NCI-H128 (cell line): ENCODE results near the gene NUP50.

Experiments used
- DNase-seq: peaks from one replicate; lab custom pipeline; 2025; ENCODE audit not compliant: unreplicated experiment; lab: John Stamatoyannopoulos, UW

NUP50 gene

DNA sequence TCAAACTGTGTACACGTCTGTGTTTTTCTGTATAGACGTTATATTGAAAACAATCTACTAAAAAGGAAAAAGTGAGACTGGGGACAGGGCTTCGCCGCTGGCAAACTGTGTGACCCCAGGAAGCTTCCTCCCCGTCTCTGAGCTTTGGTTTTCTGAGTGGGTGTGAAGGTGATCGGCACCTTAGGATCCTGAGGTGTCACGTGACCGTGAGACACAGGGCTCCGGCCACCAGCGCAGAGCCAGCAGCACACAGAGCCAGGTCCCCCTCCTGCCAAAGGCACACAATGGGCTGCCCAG is 44.9 kb downstream of the NUP50 start:
- no peak for DNase-seq

DNA sequence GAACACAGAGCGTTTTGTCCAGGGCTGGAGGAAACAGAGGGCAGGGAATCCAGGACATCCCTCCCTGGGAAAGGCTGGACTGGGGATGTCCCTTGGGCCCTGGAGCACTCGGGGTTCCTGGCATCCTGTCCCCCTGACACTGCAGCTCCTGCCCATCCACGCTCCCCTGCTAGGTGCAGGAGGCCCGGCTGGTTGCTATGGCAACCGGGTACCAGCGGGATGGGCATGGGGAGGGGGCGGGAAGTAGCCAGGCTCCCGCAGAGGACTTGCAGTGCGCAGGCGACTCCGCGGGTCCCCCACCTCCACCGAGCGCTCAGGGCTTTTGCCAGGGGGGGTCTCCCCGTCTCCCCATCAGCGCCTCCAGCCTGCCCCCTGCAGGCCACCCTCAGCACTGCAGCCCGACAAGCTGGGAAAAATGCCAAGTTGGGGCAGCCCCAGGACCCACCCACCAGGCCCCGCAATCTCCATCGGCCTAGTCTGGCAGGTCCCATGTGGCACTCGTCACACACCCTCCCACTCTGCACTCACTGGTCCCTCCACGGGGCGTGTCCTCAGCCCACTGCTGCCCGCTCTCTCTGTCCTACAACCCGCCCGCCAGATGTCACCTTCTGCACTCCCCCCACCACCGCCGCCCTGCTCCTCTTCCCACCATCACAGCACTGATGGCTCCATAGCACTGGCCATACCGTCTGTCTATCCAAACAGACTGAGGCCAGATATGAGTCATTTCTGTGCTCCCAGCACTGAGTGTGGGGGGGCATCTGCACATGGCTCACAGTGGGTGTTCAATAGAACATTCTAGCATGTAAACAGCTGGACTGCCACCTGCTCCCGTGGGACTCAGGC is 45.5 kb downstream of the NUP50 start:
- DNase-seq = no peak

DNA sequence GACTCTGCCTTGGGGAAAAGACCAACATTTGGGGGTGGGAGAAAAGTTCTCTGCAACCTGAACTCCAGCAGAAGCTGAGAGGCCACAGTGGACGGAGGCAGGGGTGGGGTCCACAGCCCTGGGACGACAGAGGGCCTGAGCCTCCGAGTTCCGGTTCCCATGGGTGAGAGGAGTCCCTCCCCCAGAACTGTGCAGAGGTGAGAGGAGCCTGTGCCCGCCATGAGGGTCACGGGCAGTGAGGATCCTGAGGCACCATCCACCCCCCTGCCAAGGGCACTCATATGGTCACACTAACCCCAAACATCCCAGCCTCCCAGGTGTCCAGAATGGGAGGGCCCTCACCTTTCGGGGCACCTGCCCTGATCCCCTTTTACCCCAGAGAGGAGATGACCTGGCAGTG is 46.4 kb downstream of the NUP50 start:
- DNase-seq = no peak

DNA sequence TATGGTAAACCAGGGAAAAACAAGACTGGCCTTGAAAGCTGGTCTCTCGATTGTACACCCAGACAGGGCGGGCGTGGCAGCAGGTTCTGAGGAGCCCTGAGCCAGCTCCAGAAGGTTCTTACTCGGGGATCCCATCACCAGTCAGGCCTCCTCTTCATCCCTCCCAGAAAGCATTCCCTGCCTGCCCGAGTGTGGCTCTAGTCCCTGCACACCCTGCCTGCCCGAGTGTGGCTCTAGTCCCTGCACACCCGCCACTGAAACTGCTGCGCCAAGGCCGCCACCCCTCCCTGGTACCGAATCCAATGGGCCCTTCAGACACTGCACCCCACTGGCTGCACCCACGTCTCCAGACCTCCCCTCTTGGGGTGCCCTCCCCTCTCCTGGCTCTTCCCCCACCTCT is 46.9 kb downstream of the NUP50 start:
- DNase-seq = no peak

DNA sequence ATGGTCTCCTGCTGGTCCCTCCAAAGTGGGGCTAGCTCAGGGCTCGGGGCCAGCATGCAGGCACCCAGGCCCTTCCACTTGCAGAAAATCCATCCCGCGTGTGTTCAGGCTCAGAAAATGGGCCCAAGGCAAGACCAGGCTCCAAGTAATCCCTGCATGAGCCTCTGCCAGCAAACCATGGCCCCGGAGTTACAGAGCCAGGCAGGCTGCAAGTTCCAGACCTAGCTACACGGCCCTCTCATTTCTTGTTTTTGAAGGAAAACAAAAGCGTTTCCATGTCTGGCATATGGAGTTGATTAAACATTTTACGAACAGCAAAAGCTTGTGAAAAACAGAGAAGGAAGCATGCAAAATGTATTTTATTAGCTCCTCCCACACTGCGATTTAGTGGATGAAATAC is 47.3 kb downstream of the NUP50 start:
- DNase-seq = no peak

DNA sequence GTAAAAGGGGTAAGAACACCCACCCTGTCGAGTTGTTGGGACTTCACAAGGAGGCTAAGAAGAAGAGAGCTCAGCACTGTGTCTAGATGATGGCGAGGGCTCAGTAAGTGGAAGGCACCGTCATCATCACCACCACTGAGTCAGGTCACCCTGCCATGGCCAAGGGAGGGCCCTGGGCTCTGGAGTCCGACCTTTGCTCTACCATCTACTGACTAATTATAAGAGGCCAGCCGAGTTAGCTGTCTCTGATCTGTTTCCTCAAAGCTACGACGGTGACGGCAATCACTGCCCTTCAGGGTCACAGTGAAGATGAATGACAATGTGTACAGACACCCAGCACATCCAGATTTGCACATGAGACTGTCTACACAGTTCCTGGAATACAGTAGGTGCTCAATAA is 47.7 kb downstream of the NUP50 start:
- DNase-seq = no peak

DNA sequence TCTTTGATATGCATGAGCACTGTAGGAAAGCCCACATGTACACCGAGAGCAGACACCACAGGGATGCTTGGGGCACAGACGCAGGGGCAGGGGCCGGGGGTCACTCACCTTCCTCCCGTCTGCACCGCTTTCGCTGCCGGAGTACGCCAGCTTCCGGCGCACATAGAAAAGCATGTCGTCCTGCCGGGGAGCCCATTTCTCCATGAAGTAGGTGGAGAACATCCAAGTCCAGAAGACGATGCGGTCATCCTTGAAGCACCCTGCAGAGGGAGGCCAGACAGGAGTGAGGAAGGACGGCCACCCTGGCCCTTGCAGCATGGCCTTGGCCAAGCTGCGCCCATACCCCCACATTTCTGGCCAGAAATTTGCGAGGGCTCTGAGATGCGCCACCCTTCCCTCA is 48.1 kb downstream of the NUP50 start:
- no peak for DNase-seq

DNA sequence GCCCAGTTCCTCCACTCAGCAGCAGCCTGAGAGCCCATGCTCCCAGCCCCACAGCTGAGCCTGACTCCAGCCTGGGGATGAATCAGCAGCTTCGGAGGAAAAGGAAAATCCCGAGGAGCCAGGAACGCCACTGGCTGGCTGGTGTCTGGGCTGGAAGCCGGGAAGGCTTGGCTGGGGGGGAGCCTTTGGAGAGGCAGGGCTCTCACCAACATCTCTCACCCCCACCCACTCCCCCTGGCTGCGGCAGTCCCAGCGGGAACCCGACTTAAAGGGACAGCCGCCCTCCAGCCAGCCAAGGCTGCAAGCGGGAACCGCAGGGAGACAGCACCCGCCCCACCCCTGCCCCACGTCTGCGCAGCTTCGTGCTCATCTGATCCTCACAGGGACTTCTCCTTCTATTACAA is 48.6 kb downstream of the NUP50 start:
- no peak for DNase-seq

DNA sequence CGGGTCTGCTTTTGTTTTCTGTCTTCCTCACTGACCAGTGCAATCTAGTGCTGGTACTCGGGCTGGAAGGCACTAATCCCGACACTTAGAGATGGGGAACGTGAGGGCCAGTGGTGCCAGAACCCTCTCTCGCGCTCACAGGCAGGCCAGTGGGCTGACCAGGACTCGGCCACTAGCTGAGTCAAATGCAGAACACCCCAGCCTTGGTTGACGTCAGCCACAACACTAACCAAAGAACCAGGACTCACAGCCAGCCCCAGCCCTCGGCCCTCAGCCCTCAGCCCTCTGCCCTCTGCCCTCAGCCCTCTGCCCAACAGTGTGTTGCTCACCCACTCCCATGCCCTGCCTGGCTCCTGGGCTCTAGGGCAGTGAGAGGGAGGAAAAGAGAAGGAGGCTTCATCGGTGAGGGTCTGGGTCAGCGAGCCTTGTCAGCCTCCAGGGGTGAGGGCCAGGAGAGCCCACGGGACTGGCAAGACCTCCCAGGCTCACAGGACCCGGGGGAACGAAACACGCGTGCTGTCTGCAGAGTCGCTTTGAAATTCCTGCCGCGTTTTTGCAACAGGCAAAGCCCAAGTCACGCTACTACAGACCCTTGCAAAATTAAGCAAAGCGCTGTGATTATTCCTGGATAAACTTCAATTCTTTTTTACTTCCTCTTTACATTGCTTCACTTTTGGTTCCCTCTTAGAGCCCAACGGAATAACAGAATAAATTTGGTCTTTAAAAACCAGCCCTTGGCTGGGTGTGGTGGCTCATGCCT is 49.4 kb downstream of the NUP50 start:
- no peak for DNase-seq

DNA sequence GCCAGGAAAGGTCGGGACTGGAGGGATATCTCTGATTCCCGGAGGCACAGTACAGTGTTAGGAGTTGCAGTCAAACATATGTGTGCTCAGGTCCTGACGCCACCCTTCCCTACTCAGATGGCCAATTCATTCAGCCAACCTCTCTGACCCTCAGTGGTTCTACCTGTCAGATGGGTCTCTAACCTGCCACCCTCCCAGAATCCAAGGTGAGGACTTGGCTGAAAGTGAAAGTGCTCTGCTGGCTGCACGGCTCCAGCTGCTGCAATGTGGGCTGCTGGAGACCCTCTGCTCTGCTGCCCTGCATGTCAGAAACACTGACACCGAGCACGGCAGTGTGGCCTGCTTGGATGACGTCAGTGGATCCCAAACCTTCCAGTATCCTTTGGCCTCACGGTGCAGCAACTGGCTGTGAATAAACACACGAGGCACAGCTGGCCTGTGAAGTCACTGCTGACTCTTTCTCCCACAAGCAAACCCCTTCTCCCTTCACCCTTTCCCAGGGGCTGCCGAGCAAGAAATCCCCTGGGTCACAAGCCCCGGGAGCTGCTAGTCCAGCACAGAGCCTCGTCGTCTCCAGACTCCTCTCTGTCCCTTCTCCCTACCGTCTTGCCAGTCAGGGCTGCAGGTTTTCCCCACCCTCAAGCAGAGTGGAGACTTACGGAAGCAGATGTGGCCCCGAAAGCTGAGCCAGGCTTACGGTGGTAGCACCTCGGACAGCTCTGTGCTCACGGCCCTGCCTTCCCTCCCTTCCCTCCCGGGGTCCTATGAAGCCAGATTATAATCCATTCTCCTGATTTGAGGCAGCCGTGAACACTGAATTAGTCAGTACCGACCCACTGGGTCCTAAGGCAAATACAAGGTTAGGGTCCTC is 52.6 kb downstream of the NUP50 start:
- DNase-seq = no peak

DNA sequence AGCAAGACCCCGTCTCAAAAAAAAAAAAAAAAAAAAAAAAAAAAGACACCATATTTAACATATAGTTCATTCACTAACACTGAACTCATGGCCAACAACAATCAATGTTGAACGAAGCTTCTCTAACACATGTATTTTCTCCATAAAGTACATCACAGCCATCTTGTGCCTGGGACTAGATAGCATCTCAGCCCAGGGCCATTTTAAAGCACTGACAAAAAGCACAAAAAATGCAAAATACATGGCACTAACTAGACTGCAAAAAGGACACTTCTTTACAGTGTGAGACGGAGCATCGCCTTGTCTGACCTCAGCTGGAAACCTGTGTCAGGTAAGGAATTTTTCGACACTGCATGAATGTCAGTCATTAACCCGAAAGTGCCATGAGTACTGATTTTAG is 53.6 kb downstream of the NUP50 start:
- DNase-seq = no peak

DNA sequence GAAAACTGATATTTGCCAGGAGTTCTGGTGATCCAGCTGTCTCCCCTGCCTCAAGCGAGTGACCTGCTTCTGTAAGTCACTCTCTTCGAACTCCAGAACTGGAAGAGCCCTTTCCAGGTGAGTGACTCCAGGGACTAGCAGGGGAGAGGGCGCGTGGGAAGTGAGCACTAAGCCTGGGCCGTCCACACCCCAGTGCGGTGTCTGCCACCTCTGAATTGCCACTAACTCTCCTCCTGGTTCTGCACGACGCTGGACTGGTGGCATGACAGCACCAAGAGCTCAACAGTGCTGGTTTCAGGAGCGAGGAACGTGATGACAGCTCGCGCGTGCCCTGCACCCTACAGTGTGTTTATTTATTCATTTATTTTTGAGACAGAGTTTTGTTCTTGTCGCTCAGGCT is 54.1 kb downstream of the NUP50 start:
- no peak for DNase-seq

DNA sequence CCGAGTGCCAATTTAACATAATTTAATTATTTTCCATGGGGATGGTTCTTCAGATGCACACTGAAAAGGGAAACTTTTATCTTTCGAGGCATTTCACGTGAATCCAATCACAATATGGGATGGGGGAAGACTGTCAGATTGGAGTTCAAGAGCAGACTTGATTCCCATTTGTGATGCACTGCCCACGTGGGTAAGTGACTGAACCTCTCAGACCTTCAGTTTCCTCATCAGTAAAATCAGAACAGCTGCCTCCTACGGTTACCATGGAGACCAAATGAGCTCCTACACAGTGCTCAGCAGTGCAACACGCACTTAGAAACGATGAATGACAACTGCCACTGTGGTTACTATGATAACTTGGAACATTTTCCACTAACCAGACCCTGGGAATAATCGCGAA is 55.3 kb downstream of the NUP50 start:
- no peak for DNase-seq

DNA sequence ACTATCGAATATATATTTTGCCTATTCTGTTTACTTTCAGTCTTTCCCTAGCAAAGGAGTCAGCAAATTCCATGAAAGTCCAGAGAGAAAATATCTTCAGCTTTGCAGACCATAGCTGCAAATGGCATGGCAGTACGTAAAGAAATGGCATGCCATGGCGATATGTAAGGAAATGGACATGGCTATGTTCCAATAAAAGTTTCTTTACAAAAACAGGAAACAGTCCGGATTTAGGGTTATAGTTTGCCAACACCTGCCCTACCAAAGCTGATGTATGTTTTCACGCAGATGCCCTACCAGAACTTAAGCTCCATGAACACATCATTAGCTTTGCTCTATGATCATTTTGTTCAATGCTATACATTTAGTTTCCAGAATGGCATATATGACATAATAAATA is 57.5 kb downstream of the NUP50 start:
- DNase-seq = no peak

DNA sequence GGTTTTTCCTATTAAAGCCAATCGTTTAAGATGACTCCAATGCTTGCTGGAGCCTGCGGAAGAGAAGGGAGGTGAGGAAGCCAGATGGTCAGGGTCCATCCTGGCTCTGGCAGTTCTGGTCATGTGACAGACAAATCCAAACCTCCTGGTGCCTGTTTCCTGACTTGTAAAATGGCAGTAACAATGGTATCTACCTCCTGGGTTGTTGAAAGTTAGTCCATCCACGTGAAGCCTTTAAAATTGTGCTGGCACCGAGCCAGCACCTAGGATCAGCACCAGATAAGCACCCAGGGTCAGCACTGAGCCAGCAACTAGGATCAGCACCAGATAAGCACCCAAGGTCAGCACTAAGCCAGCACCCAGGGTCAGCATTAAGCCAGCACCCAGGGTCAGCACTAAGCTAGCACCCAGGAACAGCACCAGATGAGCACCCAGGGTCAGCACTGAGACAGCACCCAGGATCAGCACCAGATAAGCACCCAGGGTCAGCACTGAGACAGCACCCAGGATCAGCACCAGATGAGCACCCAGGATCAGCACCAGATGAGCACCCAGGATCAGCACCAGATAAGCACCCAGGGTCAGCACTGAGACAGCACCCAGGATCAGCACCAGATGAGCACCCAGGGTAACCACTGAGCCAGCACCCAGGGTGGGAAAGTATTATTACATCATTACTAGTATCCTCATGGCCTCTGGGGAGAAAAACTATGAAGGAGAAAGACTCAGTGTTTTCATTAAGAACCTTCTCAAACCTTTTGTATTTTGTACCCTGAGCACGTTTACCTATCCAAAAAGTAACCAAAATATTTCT is 59.8 kb downstream of the NUP50 start:
- no peak for DNase-seq

DNA sequence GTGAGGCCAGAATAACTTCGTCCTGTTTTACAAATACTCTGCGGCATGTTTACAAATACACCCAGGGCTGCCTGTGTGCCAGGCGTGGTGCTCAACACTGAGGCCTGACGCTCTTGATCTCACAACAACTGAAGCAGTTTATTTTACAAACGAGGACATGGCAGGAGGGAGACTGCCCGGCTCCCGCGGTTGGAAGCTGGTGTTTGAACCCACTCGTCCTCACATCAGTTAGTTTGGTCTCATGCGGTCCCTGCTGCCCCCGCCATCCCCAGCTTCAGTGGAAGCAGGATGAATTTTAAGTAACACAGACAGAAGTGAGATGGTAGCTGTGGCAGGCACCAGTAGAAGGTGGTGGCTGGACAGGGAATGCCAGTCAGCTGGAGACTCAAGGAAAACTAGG is 60.6 kb downstream of the NUP50 start:
- no peak for DNase-seq

DNA sequence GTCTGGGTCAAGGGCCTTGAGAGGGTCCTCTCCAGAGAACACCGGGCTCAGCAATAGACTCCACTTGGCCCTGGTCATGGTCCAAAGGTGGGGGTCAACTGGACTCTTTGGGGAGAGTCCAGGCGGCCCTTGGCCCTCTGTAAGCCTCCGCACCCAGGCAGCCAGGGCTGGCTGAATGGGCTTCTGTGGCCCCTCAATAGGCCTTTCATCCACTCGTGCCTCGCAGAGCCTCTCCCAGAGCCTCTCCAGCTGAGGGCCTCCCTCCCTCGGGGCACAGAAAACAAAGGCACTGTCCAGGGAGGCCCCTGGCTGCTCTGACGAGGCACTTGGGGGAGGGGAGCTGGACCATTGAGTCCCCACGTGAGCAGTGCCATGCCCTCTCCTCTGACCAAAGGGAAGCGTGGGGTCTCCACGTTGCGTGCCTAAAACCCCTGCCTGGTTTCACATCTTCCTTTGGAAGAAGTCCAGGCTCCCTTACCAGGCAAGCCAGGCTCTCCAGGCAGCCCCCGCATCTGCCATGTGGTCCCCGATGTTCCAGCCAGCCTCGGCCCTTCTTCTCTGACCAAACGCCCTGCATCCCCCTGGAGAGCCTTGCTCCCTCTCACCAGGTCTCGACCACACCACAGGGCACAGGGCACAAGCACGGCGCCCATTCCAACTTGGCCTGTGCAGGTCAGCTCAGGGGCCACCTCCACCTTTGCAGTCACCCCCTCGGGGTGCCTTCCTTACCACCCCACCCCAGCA is 61.4 kb downstream of the NUP50 start:
- DNase-seq = no peak

DNA sequence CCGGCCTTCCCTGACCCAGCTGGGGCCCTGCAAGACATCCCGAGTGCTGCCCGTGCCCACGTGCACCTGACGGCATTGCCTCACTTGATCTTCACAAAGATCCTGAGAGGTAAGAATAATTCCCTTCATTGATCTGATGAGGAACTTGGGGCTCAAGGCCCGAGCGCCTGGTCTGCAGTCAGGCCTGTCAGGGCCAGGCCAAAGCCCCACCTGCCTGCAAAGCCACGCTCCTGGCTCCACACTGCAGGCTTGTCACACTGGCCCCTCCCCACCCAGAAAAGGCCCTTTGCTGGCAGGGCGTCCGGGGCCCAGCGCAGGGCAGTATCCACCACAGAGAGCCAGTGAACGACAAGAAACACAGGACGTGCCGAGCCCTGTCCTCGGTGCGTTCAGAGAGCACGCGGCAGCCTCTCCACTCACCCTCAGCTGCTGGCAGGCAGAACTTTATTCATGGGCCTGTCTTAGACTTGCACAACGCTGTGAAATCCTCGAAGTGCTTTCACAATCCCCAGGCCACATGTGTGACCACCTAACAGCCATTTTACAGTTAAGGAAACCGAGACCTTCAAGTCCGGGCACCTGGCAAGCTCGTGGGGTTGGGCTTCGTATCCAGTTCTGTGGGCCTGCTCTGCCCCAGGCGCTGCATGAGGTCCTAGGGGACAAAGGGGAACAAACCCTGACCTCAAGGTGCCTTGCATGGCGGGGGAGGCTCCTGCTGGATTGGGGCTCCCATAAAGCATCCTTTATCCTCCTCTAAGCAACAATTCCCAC is 62.2 kb downstream of the NUP50 start:
- no peak for DNase-seq

DNA sequence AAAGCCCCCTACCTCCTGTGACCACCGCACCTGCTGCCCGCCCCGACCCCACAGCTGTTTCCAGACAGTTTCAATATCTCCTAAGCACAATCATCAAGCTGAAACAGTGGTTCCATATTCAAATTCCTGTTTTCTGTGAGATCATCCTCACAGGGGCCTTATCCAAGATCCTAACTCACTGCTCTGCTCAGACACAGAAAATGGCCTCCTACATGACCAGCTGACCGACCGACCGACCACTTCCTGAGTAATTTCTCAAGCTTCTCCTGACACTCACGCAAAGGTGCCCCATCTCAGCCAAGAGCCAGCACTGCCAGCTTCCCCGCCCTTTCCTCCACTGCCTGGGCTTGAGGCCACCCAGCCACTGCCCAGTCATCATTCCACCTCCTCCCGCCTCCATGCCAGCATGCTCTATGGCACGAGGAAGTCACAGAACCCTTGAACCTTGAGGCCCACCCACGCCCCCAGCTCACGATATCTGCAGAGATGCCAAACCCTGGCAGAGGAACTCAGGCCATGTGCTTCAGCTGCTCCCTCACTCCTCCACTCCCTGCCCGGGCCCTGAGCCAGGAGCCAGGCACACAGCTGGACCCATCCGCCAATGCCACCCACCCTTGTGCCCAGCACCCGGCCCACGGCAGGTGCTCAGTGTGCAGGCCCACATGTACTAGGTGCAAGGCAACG is 62.9 kb downstream of the NUP50 start:
- DNase-seq = no peak
